Caco-2 (cell line): Measurements from ENCODE around the gene AHRR. TPM values are rescaled to one million over a fixed set of nuclear protein-coding genes. Genes with fewer than 3 reads are reported as not detected.

Experiments used
- BruUV-seq: library from RNA; stranded (reverse); fragments of 400-500 nt; replicated peaks from 2 replicates; lab custom pipeline; 2021; lab: Mats Ljungman, UMichigan
- CTCF ChIA-PET: fragments of 300-600 bp; sonication (Branson Sonifier 250); formaldehyde crosslinking; loops from one replicate; lab custom pipeline; 2022; ENCODE audit warnings: antibody characterized with exemption; lab: Charles Lee
- POLR2A ChIA-PET: fragments of 300-600 bp; sonication (Branson Sonifier 250); formaldehyde crosslinking; loops from one replicate; lab custom pipeline; 2022; ENCODE audit warnings: antibody characterized with exemption; lab: Charles Lee
- DNase-seq, 2 experiments: peaks; one replicate each; pipeline versions ENCODE4 v3.0.0 to v3.0.0-alpha.2; 2020 to 2022
- H3K27me3 ChIP-seq: replicated peaks from 2 replicates; pipeline ENCODE4 v1.6.0; 2011; ENCODE audit warnings: low read length; ENCODE audit not compliant: control insufficient read depth, insufficient read depth
- H3K36me3 ChIP-seq: 2 replicates; pipeline ENCODE4 v1.5.1; 2011; ENCODE audit warnings: low read length; ENCODE audit not compliant: control insufficient read depth, insufficient read depth
- H3K4me1 ChIP-seq: fragments of 250-450 bp; sonication (Bioruptor Pico); 2 replicates; pipeline ENCODE4 v1.5.1; 2020; ENCODE audit warnings: mild to moderate bottlenecking
- H3K4me3 ChIP-seq: 2 replicates; pipeline ENCODE4 v1.5.1; 2011; ENCODE audit warnings: low read depth, mild to moderate bottlenecking, control low read depth, low read length
- H3K9me3 ChIP-seq: fragments of 250-450 bp; sonication (Bioruptor Pico); 2 replicates; pipeline ENCODE4 v1.5.1; 2020; ENCODE audit warnings: mild to moderate bottlenecking, moderate library complexity
- H3K27ac Mint-ChIP-seq: one replicate; pipeline ENCODE4 v1.8.0; 2022; ENCODE audit warnings: mixed read lengths; ENCODE audit not compliant: unreplicated experiment
- H3K27me3 Mint-ChIP-seq: one replicate; pipeline ENCODE4 v1.8.0; 2022; ENCODE audit warnings: mixed read lengths; ENCODE audit not compliant: insufficient read depth, unreplicated experiment
- H3K36me3 Mint-ChIP-seq: one replicate; pipeline ENCODE4 v1.8.0; 2022; ENCODE audit warnings: mild to moderate bottlenecking, mixed read lengths; ENCODE audit not compliant: insufficient read depth, unreplicated experiment
- H3K4me1 Mint-ChIP-seq: one replicate; pipeline ENCODE4 v1.8.0; 2022; ENCODE audit warnings: low read depth, mixed read lengths; ENCODE audit not compliant: unreplicated experiment
- H3K4me3 Mint-ChIP-seq: one replicate; pipeline ENCODE4 v1.8.0; 2022; ENCODE audit warnings: mild to moderate bottlenecking, moderate library complexity, mixed read lengths; ENCODE audit not compliant: unreplicated experiment
- H3K9me3 Mint-ChIP-seq: one replicate; pipeline ENCODE4 v1.8.0; 2022; ENCODE audit warnings: mixed read lengths; ENCODE audit not compliant: unreplicated experiment
- intact Hi-C: fragments of 100-400 bp; cut with micrococcal nuclease; formaldehyde crosslinking; loops from one replicate; pipeline ENCODE4 v1.10.0; 2022; ENCODE audit not compliant: unreplicated experiment
- total RNA-seq: library from RNA; stranded (reverse); gene quantifications from 2 replicates; pipeline ENCODE4 v1.2.3, GENCODE V29; 2022
- TF ChIP-seq, protein P1 (sequence below), 2 experiments: fragments of 200-600 bp in 1 of 2; IDR thresholded peaks; 1 replicate in 1 of 2; 2 replicates in 1 of 2; pipeline versions ENCODE4 v1.5.1 to v1.8.0; 2011 to 2022; ENCODE audit warnings: antibody characterized with exemption in 1 of 2, control low read depth in 1 of 2, inconsistent platforms in 1 of 2, low read depth in 1 of 2, low read length in 1 of 2, mild to moderate bottlenecking in 1 of 2, moderate library complexity in 1 of 2; ENCODE audit not compliant: insufficient read depth in 1 of 2, severe bottlenecking in 1 of 2, unreplicated experiment in 1 of 2

AHRR gene
- total RNA-seq, 1 experiment from 2014 or later = 1.1 TPM

DNA sequence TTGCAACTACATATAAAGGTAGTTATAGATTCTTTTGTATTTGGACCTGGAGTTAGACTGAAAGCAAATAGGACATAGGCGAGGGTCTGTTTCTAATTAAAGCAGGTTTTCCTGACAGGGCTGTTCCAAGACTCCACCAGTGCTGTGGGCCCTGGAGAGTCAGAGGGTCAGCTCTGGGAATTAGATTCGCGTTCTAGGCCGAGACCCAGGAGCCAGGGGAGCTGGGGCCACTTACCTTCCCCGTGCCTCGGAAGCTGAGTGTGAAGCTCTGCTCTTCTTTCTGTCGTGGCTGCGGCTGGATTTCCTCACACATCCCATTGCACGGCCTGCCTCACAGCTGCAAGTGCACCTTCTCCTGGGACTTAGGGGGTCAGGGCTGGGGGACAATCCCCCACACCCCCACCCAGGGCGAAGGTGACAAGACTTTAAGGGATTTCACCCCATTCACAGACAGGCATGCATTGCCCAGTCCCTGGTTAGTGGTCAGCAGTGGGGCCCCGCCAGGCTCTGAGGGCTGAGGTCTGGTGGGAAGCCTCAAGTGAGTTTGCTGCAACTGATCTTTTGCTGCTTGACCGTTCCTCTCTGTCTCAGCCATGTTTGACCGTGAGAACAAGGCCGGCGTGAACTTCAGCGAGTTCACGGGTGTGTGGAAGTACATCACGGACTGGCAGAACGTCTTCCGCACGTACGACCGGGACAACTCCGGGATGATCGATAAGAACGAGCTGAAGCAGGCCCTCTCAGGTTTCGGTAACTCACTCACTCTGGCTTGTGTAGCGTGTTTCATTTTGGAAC lies 15.3 kb upstream of the AHRR start:
- H3K4me3 Mint-ChIP-seq = no peak overlapping the region
- ChIA-PET CTCF (no interaction called here), POLR2A (no interaction called here)
- Histone ChIP-seq H3K4me3 (no peak overlapping the region), H3K9me3 (no peaks in the 10 kb centered on the region), H3K36me3 (peaks cover 2% of the 10 kb centered on the region), H3K27me3 (no peaks in the 10 kb centered on the region), H3K4me1 (no peaks in the 10 kb centered on the region)
- intact Hi-C loops = no loop called here
- BruUV-seq = no TSS peak
- no peaks in the 10 kb centered on the region for H3K27me3 Mint-ChIP-seq
- no peak for DNase-seq
- H3K9me3 Mint-ChIP-seq = no peaks in the 10 kb centered on the region
- peaks cover 34% of the 10 kb centered on the region for H3K36me3 Mint-ChIP-seq
- H3K4me1 Mint-ChIP-seq = peaks cover 10% of the 10 kb centered on the region
- no peak overlapping the region for H3K27ac Mint-ChIP-seq
- TF ChIP-seq, protein P1, sequence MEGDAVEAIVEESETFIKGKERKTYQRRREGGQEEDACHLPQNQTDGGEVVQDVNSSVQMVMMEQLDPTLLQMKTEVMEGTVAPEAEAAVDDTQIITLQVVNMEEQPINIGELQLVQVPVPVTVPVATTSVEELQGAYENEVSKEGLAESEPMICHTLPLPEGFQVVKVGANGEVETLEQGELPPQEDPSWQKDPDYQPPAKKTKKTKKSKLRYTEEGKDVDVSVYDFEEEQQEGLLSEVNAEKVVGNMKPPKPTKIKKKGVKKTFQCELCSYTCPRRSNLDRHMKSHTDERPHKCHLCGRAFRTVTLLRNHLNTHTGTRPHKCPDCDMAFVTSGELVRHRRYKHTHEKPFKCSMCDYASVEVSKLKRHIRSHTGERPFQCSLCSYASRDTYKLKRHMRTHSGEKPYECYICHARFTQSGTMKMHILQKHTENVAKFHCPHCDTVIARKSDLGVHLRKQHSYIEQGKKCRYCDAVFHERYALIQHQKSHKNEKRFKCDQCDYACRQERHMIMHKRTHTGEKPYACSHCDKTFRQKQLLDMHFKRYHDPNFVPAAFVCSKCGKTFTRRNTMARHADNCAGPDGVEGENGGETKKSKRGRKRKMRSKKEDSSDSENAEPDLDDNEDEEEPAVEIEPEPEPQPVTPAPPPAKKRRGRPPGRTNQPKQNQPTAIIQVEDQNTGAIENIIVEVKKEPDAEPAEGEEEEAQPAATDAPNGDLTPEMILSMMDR (IDR thresholded peaks at IDR 0.05; ENCODE audit: insufficient read depth in 1 of 2, low read depth in 1 of 2, low read length in 1 of 2, severe bottlenecking in 1 of 2, unreplicated experiment in 1 of 2) = no peak

DNA sequence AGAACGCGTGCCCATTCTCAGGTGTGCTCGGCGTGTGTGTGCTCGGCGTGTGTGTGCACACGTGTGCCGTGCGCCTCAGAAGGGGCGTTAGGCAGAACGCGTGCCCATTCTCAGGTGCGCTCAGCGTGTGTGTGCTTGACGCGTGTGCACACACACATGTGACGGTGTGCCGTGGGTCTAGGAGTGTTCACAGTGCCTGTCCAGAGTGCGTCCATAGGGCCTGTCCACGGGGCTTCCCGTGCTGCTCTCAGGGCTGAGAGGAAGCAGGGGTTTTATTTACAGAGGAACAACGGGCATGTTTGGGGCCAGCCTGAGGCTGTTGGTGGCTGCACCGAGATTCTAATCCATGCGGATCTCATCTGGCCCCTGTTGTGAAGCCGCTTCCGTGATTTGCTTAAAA lies 14.2 kb upstream of the AHRR start:
- H3K9me3 Mint-ChIP-seq = no peaks in the 10 kb centered on the region
- no peaks in the 10 kb centered on the region for H3K27me3 ChIP-seq
- TF ChIP-seq, protein P1 (IDR thresholded peaks at IDR 0.05; ENCODE audit: insufficient read depth in 1 of 2, low read depth in 1 of 2, low read length in 1 of 2, severe bottlenecking in 1 of 2, unreplicated experiment in 1 of 2) = no peak
- POLR2A ChIA-PET = no interaction called here
- no peak overlapping the region for H3K27ac Mint-ChIP-seq
- no peak overlapping the region for H3K4me3 Mint-ChIP-seq
- no peak for DNase-seq
- H3K4me3 ChIP-seq = no peak overlapping the region
- no peaks in the 10 kb centered on the region for H3K4me1 Mint-ChIP-seq
- no peaks in the 10 kb centered on the region for H3K9me3 ChIP-seq
- peaks cover 26% of the 10 kb centered on the region for H3K36me3 Mint-ChIP-seq
- no TSS peak for BruUV-seq
- no peaks in the 10 kb centered on the region for H3K4me1 ChIP-seq
- peaks cover 2% of the 10 kb centered on the region for H3K36me3 ChIP-seq
- CTCF ChIA-PET = no interaction called here
- intact Hi-C loops = no loop called here
- no peaks in the 10 kb centered on the region for H3K27me3 Mint-ChIP-seq

DNA sequence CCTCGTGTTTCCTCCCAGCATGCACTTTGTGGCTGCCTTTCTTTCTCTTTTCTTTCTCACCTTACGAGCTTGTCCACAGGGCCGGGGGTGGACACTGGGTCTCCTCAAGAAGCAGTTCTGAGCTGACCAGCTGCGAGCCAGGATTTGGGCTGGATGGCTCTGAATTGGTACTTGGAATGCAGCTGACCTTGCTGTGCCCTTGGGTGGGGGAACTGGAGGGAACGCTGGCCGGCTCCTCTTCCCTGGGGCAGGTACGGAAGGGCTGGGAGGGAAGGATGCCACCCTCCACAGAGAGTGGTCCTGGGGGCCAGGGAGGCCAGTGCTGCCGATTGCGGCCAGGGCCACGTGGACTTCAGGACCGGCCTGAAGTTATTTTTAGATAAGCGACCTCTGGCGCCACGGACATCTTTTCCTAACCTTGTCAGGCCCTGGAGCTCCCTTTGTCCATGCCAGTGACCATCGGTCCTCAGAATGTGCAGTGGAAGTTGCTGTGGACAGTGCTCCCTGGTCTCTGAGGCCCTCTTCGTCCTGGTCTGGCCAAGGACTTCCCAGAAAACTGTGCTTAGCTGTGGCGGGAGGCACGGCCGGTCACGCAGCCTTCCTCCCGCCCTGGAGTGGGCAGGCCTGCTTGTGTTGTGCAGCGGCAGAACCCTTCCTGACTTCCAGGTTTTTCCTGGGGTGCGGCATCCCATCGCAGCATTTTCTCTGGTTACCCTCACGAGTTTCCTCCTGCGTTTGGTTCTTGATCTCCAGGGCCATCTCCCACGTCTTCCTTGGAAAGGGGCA lies 13.5 kb upstream of the AHRR start:
- TF ChIP-seq, protein P1 (IDR thresholded peaks at IDR 0.05; ENCODE audit: insufficient read depth in 1 of 2, low read depth in 1 of 2, low read length in 1 of 2, severe bottlenecking in 1 of 2, unreplicated experiment in 1 of 2) = no peak
- no peak overlapping the region for H3K4me3 ChIP-seq
- no peaks in the 10 kb centered on the region for H3K27me3 ChIP-seq
- intact Hi-C loops = no loop called here
- Mint-ChIP-seq H3K4me1 (no peaks in the 10 kb centered on the region), H3K9me3 (no peaks in the 10 kb centered on the region), H3K36me3 (peaks cover 24% of the 10 kb centered on the region), H3K27ac (no peak overlapping the region), H3K27me3 (no peaks in the 10 kb centered on the region), H3K4me3 (no peak overlapping the region)
- ChIA-PET POLR2A (no interaction called here), CTCF (no interaction called here)
- no peaks in the 10 kb centered on the region for H3K4me1 ChIP-seq
- no peaks in the 10 kb centered on the region for H3K9me3 ChIP-seq
- BruUV-seq = no TSS peak
- peaks cover 2% of the 10 kb centered on the region for H3K36me3 ChIP-seq
- DNase-seq = no peak
